HG03159 (cell line): ENCODE measurements around the gene TNFAIP6.
"Not testable (repeated sequence)": the region's sequence is repeated elsewhere in the genome, so short reads cannot be mapped to it uniquely, and the experiment has no call there.

Experiments
- ATAC-seq: cut with Tn5 transposase; IDR thresholded peaks from one replicate; pipeline ENCODE4 v1.9.1; 2021; ENCODE audit warnings: mild to moderate bottlenecking, moderate library complexity; ENCODE audit not compliant: unreplicated experiment

TNFAIP6 gene

DNA sequence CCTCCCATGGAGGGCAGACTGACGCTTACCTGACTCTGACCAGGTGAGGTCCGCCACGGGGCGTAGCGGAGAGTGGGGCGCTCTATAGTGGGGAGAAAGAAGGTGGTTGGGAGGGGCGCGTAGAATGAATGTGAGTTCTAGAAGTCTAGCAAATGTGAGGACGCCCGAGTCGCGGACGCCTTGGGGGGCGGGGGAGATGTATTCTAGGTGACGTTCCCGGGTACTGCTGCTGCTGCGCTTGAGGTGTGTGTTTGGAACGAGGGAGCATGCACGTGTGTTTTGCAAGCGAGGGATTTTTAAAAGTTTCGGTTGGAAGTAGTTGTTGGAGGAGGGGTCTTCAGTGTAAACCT, 53.1 kb downstream of the TNFAIP6 start:
- peak; percentile 32 for ATAC-seq

DNA sequence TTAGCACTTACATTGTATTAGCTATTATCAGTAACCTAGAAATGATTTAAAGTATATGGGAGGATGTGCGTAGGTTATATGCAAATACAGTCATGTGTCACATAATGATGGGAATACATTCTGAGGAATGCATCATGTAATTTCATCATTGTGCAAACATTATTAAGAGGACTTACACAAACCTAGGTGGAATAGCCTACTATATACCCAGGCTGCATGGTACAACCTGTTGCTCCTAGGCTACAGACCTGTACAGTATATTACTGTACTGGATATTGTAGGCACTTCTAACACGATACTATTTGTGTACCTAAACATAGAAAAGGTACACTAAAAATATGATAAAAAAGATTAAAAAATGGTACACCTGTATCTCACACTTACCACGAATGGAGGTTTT, 60.3 kb downstream of the TNFAIP6 start:
- no peak for ATAC-seq

- ATAC-seq: not testable (repeated sequence)
Observed at GRCh38 chr2:151421681-151422080, 64.3 kb downstream of the TNFAIP6 start.

GRCh38 chr2:151422917-151423439, 65.6 kb downstream of the TNFAIP6 start:
- peak; percentile 72 for ATAC-seq

DNA sequence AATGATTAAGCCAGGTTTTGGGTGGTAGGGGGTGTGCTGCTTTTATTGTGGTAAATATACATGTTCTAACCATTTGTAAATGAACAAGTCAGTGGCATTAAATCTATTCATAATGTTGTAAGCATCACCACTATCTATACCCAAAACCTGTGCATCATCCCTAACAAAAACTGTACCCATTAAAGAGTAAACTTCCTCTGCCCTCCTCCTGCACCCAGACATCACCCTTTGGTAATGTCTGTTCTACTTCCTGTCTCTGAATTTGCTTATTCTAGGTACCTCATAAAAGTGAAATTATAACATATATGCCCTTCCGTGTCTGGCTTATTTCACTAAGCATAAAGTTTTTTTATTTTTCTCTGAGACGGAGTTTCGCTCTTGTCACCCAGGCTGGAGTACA, 66.4 kb downstream of the TNFAIP6 start:
- ATAC-seq: no peak
